ENCODE measurements around the gene TNPO2.

- TF ChIP-seq CTCF (conservative IDR thresholded peaks at IDR 0.05; ENCODE audit: low read length) (no peak), EZH2phosphoT487 (IDR thresholded peaks at IDR 0.05; ENCODE audit: borderline replicate concordance) (no peak)
Measured at GRCh38 chr19:12720851-12721655, 2.7 kb downstream of the TNPO2 start.
